Panc1 (cell line): ENCODE data around the gene SCN2A. TPM values are rescaled to one million over a fixed set of nuclear protein-coding genes. Genes with fewer than 3 reads are reported as not detected.

Source experiments
- ATAC-seq: fragments of 200-7000 bp; cut with Tn5 transposase; 2 replicates; pipeline ENCODE4 v1.9.1; 2020; ENCODE audit warnings: mild to moderate bottlenecking, moderate library complexity
- BruUV-seq: library from RNA; stranded (reverse); fragments of 400-500 nt; replicated peaks from 2 replicates; lab custom pipeline; 2021; lab: Mats Ljungman, UMichigan
- CTCF ChIA-PET: fragments of 300-600 bp; sonication (Branson Sonifier 250); formaldehyde crosslinking; loops from one replicate; lab custom pipeline; 2022; ENCODE audit warnings: antibody characterized with exemption; lab: Charles Lee
- POLR2A ChIA-PET: fragments of 300-600 bp; sonication (Branson Sonifier 250); formaldehyde crosslinking; loops from one replicate; lab custom pipeline; 2022; ENCODE audit warnings: antibody characterized with exemption; lab: Charles Lee
- DNase-seq: peaks from one replicate; pipeline ENCODE4 v3.0.0-alpha.2; 2010; ENCODE audit warnings: low read depth, low spot score
- H3K27ac ChIP-seq: 2 replicates; pipeline ENCODE4 v1.5.1; 2011; ENCODE audit warnings: mild to moderate bottlenecking, low read length, inconsistent platforms
- H3K27me3 ChIP-seq: fragments of 200-500 bp; sonication (Bioruptor generic); 2 replicates; pipeline ENCODE4 v1.6.0; 2014; ENCODE audit warnings: low read length, inconsistent platforms; ENCODE audit not compliant: control insufficient read depth, insufficient read depth
- H3K36me3 ChIP-seq: fragments of 200-500 bp; sonication (Bioruptor generic); 2 replicates; pipeline ENCODE4 v1.5.1; 2014; ENCODE audit warnings: inconsistent platforms, mild to moderate bottlenecking, low read length, moderate library complexity; ENCODE audit not compliant: control insufficient read depth, insufficient read depth
- H3K4me1 ChIP-seq: 2 replicates; pipeline ENCODE4 v1.5.1; 2011; ENCODE audit warnings: inconsistent platforms, mild to moderate bottlenecking, low read length, moderate library complexity; ENCODE audit not compliant: control insufficient read depth, insufficient read depth
- H3K4me3 ChIP-seq, 2 experiments: 2 replicates each; pipeline ENCODE4 v1.5.1; 2011 to 2012; ENCODE audit warnings: low read depth in 2 of 2, low read length in 2 of 2, mild to moderate bottlenecking in 2 of 2, inconsistent platforms in 1 of 2, moderate library complexity in 1 of 2
- H3K9me3 ChIP-seq: fragments of 200-500 bp; sonication (Bioruptor generic); 2 replicates; pipeline ENCODE4 v1.5.1; 2014; ENCODE audit warnings: low read depth, mild to moderate bottlenecking, inconsistent platforms, low read length, moderate library complexity; ENCODE audit not compliant: control insufficient read depth, insufficient read depth
- POLR2AphosphoS5 ChIP-seq: IDR thresholded peaks from 2 replicates; pipeline ENCODE4 v1.6.1; 2012; ENCODE audit warnings: mild to moderate bottlenecking, low read depth, low read length, moderate library complexity
- SIN3A ChIP-seq: IDR thresholded peaks from 2 replicates; pipeline ENCODE4 v1.6.1; 2012; ENCODE audit warnings: low read depth, mild to moderate bottlenecking, low read length, moderate library complexity, borderline replicate concordance; ENCODE audit not compliant: insufficient read depth
- TCF7L2 ChIP-seq: IDR thresholded peaks from 2 replicates; pipeline ENCODE4 v1.6.1; 2011; ENCODE audit warnings: mild to moderate bottlenecking, low read depth, low read length, inconsistent platforms
- in situ Hi-C: cut with HindIII; loops from 2 replicates; pipeline ENCODE4 v1.10.0; 2016; ENCODE audit warnings: low sequenced_read_pairs, low pct_unique_long_range_greater_than_20kb
- intact Hi-C: fragments of 100-400 bp; cut with micrococcal nuclease; formaldehyde crosslinking; loops from one replicate; pipeline ENCODE4 v1.10.0; 2022; ENCODE audit not compliant: unreplicated experiment
- total RNA-seq: library from RNA; stranded (reverse); gene quantifications from one replicate; pipeline ENCODE4 v1.2.1, GENCODE V29; 2021; ENCODE audit not compliant: unreplicated experiment
- TF ChIP-seq, protein P1 (sequence below): fragments of 450-650 bp; IDR thresholded peaks from 2 replicates; pipeline ENCODE4 v1.5.1; 2017; ENCODE audit warnings: mild to moderate bottlenecking
- TF ChIP-seq, protein P2 (sequence below), 2 experiments: IDR thresholded peaks; 2 replicates each; pipeline ENCODE4 v1.6.1; 2011 to 2012; ENCODE audit warnings: low read depth in 2 of 2, control low read depth in 1 of 2, low read length in 1 of 2, mild to moderate bottlenecking in 1 of 2, moderate library complexity in 1 of 2; ENCODE audit not compliant: insufficient read depth in 1 of 2

Gene SCN2A
- total RNA-seq, 1 experiment from 2014 or later = not detected

DNA sequence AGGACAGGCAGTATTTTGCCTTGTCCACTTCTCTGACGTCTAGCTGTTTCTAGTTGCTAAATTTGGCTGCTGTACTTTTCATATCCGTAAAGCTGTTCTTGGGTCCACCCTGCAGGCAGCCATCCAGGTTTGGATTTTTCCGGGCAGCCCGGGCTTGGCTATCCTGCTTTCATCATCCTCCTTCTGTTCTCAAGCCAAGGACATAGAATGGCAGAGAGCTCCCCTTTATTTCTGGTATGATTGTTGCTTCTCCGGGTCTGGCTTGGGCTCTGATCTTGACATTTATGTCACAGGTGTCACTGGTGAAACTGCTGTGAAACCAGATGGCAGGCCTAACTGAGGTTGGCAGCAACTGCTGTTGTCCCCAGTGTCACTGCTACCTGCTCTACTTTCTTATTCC is 35.5 kb downstream of the SCN2A start:
- BruUV-seq = no TSS peak
- DNase-seq (no peak), ATAC-seq (no peak)
- ChIA-PET CTCF (no interaction called here), POLR2A (no interaction called here)
- intact Hi-C loops = no loop called here
- Histone ChIP-seq H3K9me3 (no peaks in the 10 kb centered on the region), H3K27ac (no peak overlapping the region), H3K4me1 (no peaks in the 10 kb centered on the region), H3K4me3 (no peak overlapping the region), H3K36me3 (no peaks in the 10 kb centered on the region), H3K27me3 (no peaks in the 10 kb centered on the region)
- in situ Hi-C loops = no loop called here
- TF ChIP-seq TCF7L2 = no peak
- TF ChIP-seq, protein P1, sequence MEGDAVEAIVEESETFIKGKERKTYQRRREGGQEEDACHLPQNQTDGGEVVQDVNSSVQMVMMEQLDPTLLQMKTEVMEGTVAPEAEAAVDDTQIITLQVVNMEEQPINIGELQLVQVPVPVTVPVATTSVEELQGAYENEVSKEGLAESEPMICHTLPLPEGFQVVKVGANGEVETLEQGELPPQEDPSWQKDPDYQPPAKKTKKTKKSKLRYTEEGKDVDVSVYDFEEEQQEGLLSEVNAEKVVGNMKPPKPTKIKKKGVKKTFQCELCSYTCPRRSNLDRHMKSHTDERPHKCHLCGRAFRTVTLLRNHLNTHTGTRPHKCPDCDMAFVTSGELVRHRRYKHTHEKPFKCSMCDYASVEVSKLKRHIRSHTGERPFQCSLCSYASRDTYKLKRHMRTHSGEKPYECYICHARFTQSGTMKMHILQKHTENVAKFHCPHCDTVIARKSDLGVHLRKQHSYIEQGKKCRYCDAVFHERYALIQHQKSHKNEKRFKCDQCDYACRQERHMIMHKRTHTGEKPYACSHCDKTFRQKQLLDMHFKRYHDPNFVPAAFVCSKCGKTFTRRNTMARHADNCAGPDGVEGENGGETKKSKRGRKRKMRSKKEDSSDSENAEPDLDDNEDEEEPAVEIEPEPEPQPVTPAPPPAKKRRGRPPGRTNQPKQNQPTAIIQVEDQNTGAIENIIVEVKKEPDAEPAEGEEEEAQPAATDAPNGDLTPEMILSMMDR = no peak
- no peak for TF ChIP-seq SIN3A
- TF ChIP-seq POLR2AphosphoS5 = no peak
- TF ChIP-seq, protein P2, sequence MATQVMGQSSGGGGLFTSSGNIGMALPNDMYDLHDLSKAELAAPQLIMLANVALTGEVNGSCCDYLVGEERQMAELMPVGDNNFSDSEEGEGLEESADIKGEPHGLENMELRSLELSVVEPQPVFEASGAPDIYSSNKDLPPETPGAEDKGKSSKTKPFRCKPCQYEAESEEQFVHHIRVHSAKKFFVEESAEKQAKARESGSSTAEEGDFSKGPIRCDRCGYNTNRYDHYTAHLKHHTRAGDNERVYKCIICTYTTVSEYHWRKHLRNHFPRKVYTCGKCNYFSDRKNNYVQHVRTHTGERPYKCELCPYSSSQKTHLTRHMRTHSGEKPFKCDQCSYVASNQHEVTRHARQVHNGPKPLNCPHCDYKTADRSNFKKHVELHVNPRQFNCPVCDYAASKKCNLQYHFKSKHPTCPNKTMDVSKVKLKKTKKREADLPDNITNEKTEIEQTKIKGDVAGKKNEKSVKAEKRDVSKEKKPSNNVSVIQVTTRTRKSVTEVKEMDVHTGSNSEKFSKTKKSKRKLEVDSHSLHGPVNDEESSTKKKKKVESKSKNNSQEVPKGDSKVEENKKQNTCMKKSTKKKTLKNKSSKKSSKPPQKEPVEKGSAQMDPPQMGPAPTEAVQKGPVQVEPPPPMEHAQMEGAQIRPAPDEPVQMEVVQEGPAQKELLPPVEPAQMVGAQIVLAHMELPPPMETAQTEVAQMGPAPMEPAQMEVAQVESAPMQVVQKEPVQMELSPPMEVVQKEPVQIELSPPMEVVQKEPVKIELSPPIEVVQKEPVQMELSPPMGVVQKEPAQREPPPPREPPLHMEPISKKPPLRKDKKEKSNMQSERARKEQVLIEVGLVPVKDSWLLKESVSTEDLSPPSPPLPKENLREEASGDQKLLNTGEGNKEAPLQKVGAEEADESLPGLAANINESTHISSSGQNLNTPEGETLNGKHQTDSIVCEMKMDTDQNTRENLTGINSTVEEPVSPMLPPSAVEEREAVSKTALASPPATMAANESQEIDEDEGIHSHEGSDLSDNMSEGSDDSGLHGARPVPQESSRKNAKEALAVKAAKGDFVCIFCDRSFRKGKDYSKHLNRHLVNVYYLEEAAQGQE (IDR thresholded peaks at IDR 0.05; ENCODE audit: insufficient read depth in 1 of 2, low read depth in 2 of 2, low read length in 1 of 2) = no peak

DNA sequence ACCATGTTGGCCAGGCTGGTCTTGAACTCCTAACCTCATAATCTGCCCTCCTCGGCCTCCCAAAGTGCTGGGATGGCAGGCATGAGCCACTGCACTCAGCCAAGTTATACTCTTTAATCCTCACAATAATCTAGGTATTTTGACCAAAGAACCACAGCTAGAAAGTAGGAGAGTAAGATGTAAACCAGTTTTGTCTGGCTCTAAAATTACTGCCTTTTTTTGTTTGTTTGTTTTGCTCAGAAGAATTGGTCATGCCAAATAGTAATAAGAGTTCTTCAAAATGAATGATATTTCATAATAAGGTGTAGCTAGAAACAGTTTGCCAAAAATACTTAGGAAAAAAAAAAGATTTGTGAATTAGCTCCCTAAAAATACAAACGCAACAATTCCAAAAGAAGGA is 36.7 kb downstream of the SCN2A start:
- H3K27me3 ChIP-seq = no peaks in the 10 kb centered on the region
- DNase-seq = no peak
- ChIA-PET CTCF (no interaction called here), POLR2A (no interaction called here)
- ATAC-seq = no peak
- no peaks in the 10 kb centered on the region for H3K9me3 ChIP-seq
- intact Hi-C loops = no loop called here
- in situ Hi-C loops = no loop called here
- no peak overlapping the region for H3K27ac ChIP-seq
- no peaks in the 10 kb centered on the region for H3K36me3 ChIP-seq
- H3K4me3 ChIP-seq = no peak overlapping the region
- no peaks in the 10 kb centered on the region for H3K4me1 ChIP-seq
- no TSS peak for BruUV-seq
- TF ChIP-seq, protein P1 = no peak
- TF ChIP-seq, protein P2 (IDR thresholded peaks at IDR 0.05; ENCODE audit: insufficient read depth in 1 of 2, low read depth in 2 of 2, low read length in 1 of 2) = no peak
- TF ChIP-seq SIN3A = no peak
- TF ChIP-seq POLR2AphosphoS5 = no peak
- TF ChIP-seq TCF7L2 = no peak
